ENCODE measurements around the gene KIF26B. TPM values are rescaled to one million over a fixed set of nuclear protein-coding genes. Genes with fewer than 3 reads are reported as not detected.

The KIF26B gene
- polyA plus RNA-seq, 1 donor from 2014 or later, result 6.3 TPM

DNA sequence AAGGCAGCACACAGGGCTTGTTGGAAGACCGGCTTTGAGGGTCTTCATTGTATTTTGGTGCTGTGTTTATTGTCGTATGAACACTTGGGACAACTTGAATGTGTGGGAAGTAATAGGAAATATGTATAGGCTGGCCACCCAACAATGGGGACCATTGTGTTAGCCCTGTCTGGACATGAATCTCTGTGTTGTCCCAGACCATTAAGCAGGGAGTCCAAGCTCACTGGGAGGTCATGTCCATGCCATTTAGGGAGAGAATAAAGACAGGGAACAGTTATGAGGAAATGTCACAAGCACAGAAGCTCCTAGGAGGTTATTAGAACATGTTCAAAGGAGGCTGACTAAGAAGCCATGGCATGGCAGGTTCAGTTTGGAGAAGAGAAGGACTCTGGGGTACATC is 266.1 kb downstream of the KIF26B start:
- Histone ChIP-seq H4K20me1 (ENCODE audit: insufficient read depth) (no peaks in the 10 kb centered on the region), H3K4me2 (ENCODE audit: low read length) (no peak overlapping the region), H3K27ac (ENCODE audit: low read length) (no peak overlapping the region), H3K36me3 (ENCODE audit: insufficient read depth, low read length) (no peaks in the 10 kb centered on the region), H3K9me3 (ENCODE audit: low read length) (no peaks in the 10 kb centered on the region), H3K9ac (ENCODE audit: low read length) (no peak overlapping the region), H3K79me2 (replicated peaks; ENCODE audit: insufficient read depth, low read length) (no peaks in the 10 kb centered on the region), H3K4me3 (ENCODE audit: low read length) (no peak overlapping the region), H2AFZ (ENCODE audit: low read depth, low read length) (no peak overlapping the region), H3K27me3 (ENCODE audit: insufficient read depth, low read depth, low read length) (no peaks in the 10 kb centered on the region), H3F3A (ENCODE audit: insufficient read depth, low read length, poor library complexity, severe bottlenecking) (no peaks in the 10 kb centered on the region), H3K9me2 (ENCODE audit: insufficient read depth, low read length) (no peaks in the 10 kb centered on the region)
- TF ChIP-seq, protein P1, sequence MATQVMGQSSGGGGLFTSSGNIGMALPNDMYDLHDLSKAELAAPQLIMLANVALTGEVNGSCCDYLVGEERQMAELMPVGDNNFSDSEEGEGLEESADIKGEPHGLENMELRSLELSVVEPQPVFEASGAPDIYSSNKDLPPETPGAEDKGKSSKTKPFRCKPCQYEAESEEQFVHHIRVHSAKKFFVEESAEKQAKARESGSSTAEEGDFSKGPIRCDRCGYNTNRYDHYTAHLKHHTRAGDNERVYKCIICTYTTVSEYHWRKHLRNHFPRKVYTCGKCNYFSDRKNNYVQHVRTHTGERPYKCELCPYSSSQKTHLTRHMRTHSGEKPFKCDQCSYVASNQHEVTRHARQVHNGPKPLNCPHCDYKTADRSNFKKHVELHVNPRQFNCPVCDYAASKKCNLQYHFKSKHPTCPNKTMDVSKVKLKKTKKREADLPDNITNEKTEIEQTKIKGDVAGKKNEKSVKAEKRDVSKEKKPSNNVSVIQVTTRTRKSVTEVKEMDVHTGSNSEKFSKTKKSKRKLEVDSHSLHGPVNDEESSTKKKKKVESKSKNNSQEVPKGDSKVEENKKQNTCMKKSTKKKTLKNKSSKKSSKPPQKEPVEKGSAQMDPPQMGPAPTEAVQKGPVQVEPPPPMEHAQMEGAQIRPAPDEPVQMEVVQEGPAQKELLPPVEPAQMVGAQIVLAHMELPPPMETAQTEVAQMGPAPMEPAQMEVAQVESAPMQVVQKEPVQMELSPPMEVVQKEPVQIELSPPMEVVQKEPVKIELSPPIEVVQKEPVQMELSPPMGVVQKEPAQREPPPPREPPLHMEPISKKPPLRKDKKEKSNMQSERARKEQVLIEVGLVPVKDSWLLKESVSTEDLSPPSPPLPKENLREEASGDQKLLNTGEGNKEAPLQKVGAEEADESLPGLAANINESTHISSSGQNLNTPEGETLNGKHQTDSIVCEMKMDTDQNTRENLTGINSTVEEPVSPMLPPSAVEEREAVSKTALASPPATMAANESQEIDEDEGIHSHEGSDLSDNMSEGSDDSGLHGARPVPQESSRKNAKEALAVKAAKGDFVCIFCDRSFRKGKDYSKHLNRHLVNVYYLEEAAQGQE (IDR thresholded peaks at IDR 0.05; ENCODE audit: borderline replicate concordance), result no peak
- TF ChIP-seq TAF1 (IDR thresholded peaks at IDR 0.05; ENCODE audit: low read depth), result no peak
- no peak for TF ChIP-seq EP300 (conservative IDR thresholded peaks at IDR 0.05; ENCODE audit: poor library complexity, severe bottlenecking)
- TF ChIP-seq SMC3 (conservative IDR thresholded peaks at IDR 0.05; ENCODE audit: poor library complexity), result no peak
- TF ChIP-seq EZH2 (IDR thresholded peaks at IDR 0.05; ENCODE audit: borderline replicate concordance, insufficient read depth, low read length, poor library complexity, severe bottlenecking), result no peak
- TF ChIP-seq, protein P2, sequence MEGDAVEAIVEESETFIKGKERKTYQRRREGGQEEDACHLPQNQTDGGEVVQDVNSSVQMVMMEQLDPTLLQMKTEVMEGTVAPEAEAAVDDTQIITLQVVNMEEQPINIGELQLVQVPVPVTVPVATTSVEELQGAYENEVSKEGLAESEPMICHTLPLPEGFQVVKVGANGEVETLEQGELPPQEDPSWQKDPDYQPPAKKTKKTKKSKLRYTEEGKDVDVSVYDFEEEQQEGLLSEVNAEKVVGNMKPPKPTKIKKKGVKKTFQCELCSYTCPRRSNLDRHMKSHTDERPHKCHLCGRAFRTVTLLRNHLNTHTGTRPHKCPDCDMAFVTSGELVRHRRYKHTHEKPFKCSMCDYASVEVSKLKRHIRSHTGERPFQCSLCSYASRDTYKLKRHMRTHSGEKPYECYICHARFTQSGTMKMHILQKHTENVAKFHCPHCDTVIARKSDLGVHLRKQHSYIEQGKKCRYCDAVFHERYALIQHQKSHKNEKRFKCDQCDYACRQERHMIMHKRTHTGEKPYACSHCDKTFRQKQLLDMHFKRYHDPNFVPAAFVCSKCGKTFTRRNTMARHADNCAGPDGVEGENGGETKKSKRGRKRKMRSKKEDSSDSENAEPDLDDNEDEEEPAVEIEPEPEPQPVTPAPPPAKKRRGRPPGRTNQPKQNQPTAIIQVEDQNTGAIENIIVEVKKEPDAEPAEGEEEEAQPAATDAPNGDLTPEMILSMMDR (IDR thresholded peaks at IDR 0.05; ENCODE audit: poor library complexity, severe bottlenecking), result no peak
- no peak for TF ChIP-seq MXI1 (conservative IDR thresholded peaks at IDR 0.05; ENCODE audit: poor library complexity, severe bottlenecking)
- TF ChIP-seq RAD21 (conservative IDR thresholded peaks at IDR 0.05), result no peak
- TF ChIP-seq POLR2AphosphoS5 (IDR thresholded peaks at IDR 0.05), result no peak

DNA sequence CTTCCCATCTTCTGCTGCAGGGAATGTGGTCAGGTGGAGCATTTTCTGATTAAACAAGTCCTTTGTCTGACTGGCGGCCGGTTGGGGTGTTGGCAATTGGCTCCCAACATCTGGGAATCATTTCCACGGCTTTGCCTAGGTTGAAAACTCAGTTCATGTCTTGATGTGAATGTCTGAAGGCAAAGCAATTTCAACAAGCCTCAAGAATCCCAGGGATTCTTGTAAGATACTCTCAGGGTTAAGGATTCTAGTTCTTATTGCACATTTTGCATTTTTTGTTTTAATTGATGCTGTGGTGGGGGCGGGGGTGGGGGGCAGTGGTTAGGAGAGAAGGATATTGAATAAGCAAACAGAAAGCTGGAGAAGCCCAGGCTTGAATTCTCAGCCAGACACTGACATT is 273.9 kb downstream of the KIF26B start:
- Histone ChIP-seq H3K9me2 (ENCODE audit: insufficient read depth, low read length) (no peaks in the 10 kb centered on the region), H3K9ac (ENCODE audit: low read length) (no peak overlapping the region), H3K4me3 (ENCODE audit: low read length) (no peak overlapping the region), H3K4me2 (ENCODE audit: low read length) (no peak overlapping the region), H3F3A (ENCODE audit: insufficient read depth, low read length, poor library complexity, severe bottlenecking) (no peaks in the 10 kb centered on the region), H3K9me3 (ENCODE audit: low read length) (no peaks in the 10 kb centered on the region), H2AFZ (ENCODE audit: low read depth, low read length) (no peak overlapping the region), H4K20me1 (ENCODE audit: insufficient read depth) (no peaks in the 10 kb centered on the region), H3K27ac (ENCODE audit: low read length) (no peak overlapping the region), H3K27me3 (ENCODE audit: insufficient read depth, low read depth, low read length) (no peaks in the 10 kb centered on the region), H3K79me2 (replicated peaks; ENCODE audit: insufficient read depth, low read length) (no peaks in the 10 kb centered on the region), H3K36me3 (ENCODE audit: insufficient read depth, low read length) (no peaks in the 10 kb centered on the region)
- TF ChIP-seq RAD21 (conservative IDR thresholded peaks at IDR 0.05), result no peak
- TF ChIP-seq, protein P1 (IDR thresholded peaks at IDR 0.05; ENCODE audit: borderline replicate concordance), result no peak
- TF ChIP-seq EP300 (conservative IDR thresholded peaks at IDR 0.05; ENCODE audit: poor library complexity, severe bottlenecking), result no peak
- TF ChIP-seq SMC3 (conservative IDR thresholded peaks at IDR 0.05; ENCODE audit: poor library complexity), result no peak
- TF ChIP-seq EZH2 (IDR thresholded peaks at IDR 0.05; ENCODE audit: borderline replicate concordance, insufficient read depth, low read length, poor library complexity, severe bottlenecking), result no peak
- no peak for TF ChIP-seq MXI1 (conservative IDR thresholded peaks at IDR 0.05; ENCODE audit: poor library complexity, severe bottlenecking)
- TF ChIP-seq, protein P2 (IDR thresholded peaks at IDR 0.05; ENCODE audit: poor library complexity, severe bottlenecking), result no peak
- TF ChIP-seq TAF1 (IDR thresholded peaks at IDR 0.05; ENCODE audit: low read depth), result no peak
- TF ChIP-seq POLR2AphosphoS5 (IDR thresholded peaks at IDR 0.05), result no peak

All from neural cell (in vitro differentiated cells).